Activated T-cell treated with anti-CD3 and anti-CD28 coated beads, Interleukin-2, amount 50 U/mL, for 4 hours (primary cell): ENCODE results near the gene RNF25. TPM values are rescaled to one million over a fixed set of nuclear protein-coding genes. Genes with fewer than 3 reads are reported as not detected.
"Not testable (repeated sequence)": the region's sequence is repeated elsewhere in the genome, so short reads cannot be mapped to it uniquely, and the experiment has no call there.

Source experiments
- ATAC-seq, 2 donors: fragments of 200-7000 bp; cut with Tn5 transposase; one replicate each; pipeline ENCODE4 v1.10.0; 2021
- DNase-seq: peaks from one replicate; pipeline ENCODE4 v3.0.0-alpha.2; 2020
- H3K27me3 Mint-ChIP-seq: one replicate; pipeline ENCODE4 v1.8.0; 2021; ENCODE audit warnings: low read depth, mixed read lengths
- H3K36me3 Mint-ChIP-seq: one replicate; pipeline ENCODE4 v1.8.0; 2022; ENCODE audit warnings: mixed read lengths; ENCODE audit not compliant: insufficient read depth
- H3K4me1 Mint-ChIP-seq: one replicate; pipeline ENCODE4 v1.8.0; 2021; ENCODE audit warnings: low read depth, mixed read lengths
- H3K4me3 Mint-ChIP-seq: one replicate; pipeline ENCODE4 v1.8.0; 2021; ENCODE audit warnings: mild to moderate bottlenecking, moderate library complexity, mixed read lengths
- H3K9me3 Mint-ChIP-seq: one replicate; pipeline ENCODE4 v1.8.0; 2021; ENCODE audit warnings: mixed read lengths
- total RNA-seq, 3 donors: library from RNA; stranded (reverse); gene quantifications; one replicate each; pipeline ENCODE4 v1.2.1, GENCODE V29; 2021

The RNF25 gene
- total RNA-seq, 3 donors from 2014 or later, result 25.6 to 34.6 (median 32.7) TPM

- no peak for ATAC-seq
- no peak overlapping the region for H3K4me3 Mint-ChIP-seq
- H3K36me3 Mint-ChIP-seq, result peaks cover 11% of the 10 kb centered on the region
- DNase-seq, result no peak
- peaks cover 10% of the 10 kb centered on the region for H3K27me3 Mint-ChIP-seq
- H3K9me3 Mint-ChIP-seq, result no peaks in the 10 kb centered on the region
- H3K4me1 Mint-ChIP-seq, result no peaks in the 10 kb centered on the region
Observed at GRCh38 chr2:218703341-218703740, 31.5 kb upstream of the RNF25 start.

- no peaks in the 10 kb centered on the region for H3K9me3 Mint-ChIP-seq
- no peaks in the 10 kb centered on the region for H3K4me1 Mint-ChIP-seq
- no peak for DNase-seq
- no peak overlapping the region for H3K4me3 Mint-ChIP-seq
- ATAC-seq, result no peak
- H3K27me3 Mint-ChIP-seq, result peaks cover 6% of the 10 kb centered on the region
- H3K36me3 Mint-ChIP-seq, result peaks cover 11% of the 10 kb centered on the region
Observed at GRCh38 chr2:218701806-218702205, 30.0 kb upstream of the RNF25 start.

GRCh38 chr2:218698885-218699284 lies 27.1 kb upstream of the RNF25 start:
- Mint-ChIP-seq H3K4me3 (no peak overlapping the region), H3K9me3 (no peaks in the 10 kb centered on the region), H3K36me3 (peaks cover 16% of the 10 kb centered on the region), H3K27me3 (no peaks in the 10 kb centered on the region), H3K4me1 (no peaks in the 10 kb centered on the region)
- DNase-seq (no peak), ATAC-seq (no peak)

DNA sequence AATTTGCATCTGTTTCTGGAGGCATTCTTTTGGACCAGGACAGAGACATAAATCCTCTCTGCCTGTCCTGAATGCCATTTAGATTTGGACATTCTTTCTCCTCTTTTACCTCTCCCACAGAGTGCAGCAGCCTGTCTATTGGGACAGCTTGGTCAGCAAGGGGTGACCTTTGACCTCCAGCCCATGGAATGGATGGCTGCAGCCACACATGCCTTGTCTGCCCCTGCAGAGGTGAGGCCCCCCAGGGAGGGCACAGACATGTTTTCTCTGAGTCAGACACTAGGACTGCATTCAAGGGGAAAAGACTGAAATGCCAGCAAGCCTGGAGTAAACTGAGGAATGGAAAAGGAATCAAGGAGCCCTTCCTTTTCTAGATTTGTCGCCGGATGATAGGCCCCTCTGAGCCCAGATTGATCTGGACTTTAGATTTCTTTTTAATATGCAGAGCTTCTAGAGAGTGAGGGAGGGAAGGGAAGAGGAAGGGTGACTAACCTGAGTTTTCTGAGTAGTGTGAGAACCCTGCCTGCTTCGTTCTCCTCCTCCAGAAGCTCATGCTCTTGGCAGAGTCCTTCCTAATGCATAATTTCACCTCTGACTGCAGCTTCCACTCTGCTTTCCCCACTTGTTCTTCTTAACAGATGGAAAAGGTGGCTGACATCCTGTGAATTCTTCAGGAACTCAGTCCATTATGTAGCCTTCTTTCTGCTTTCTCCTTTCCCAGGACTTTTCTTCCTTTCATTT lies 22.8 kb upstream of the RNF25 start:
- Mint-ChIP-seq H3K36me3 (peaks cover 27% of the 10 kb centered on the region), H3K4me1 (no peaks in the 10 kb centered on the region), H3K9me3 (no peaks in the 10 kb centered on the region), H3K4me3 (no peak overlapping the region), H3K27me3 (no peaks in the 10 kb centered on the region)
- no peak for DNase-seq
- ATAC-seq, result no peak

GRCh38 chr2:218691234-218691633 lies 19.4 kb upstream of the RNF25 start:
- ATAC-seq, result no peak
- H3K9me3 Mint-ChIP-seq, result no peaks in the 10 kb centered on the region
- H3K4me3 Mint-ChIP-seq, result no peak overlapping the region
- no peak for DNase-seq
- no peaks in the 10 kb centered on the region for H3K4me1 Mint-ChIP-seq
- peaks cover 27% of the 10 kb centered on the region for H3K36me3 Mint-ChIP-seq
- H3K27me3 Mint-ChIP-seq, result no peaks in the 10 kb centered on the region

DNA sequence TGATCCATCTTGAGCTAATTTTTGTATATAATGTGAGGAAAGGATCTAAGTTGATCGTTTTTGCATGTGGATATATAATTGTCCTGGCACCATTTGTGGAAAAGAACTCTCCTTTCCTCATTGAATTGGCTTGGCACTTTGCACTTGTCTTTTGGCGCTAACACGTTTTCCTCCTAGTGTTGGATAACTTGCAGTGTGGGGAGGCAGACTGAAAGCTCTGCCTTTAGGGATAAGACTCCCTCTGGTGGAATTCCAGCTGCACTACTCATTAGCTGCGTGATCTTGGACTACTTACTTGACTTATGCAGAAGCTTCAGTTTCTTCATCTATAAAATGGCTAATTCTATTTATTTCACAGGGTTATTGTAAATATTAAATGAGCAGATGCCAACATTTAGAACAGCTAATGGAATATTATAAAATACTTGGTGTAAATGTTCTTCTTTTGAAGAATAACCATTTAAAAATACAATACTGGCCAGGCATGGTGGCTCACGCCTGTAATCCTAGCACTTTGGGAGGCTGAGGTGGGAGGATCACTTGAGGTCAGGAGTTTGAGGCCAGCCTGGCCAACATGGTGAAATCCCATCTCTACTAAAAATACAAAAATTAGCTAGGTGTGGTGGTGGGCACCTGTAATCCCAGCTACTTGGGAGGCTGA lies 15.7 kb upstream of the RNF25 start:
- H3K4me3 Mint-ChIP-seq, H3K27me3 Mint-ChIP-seq, H3K9me3 Mint-ChIP-seq, H3K4me1 Mint-ChIP-seq, DNase-seq: not testable (repeated sequence)
- peaks cover 24% of the 10 kb centered on the region for H3K36me3 Mint-ChIP-seq
- ATAC-seq, result peak; percentile 78 to 80

- peaks cover 9% of the 10 kb centered on the region for H3K36me3 Mint-ChIP-seq
- no peak overlapping the region for H3K4me3 Mint-ChIP-seq
- no peaks in the 10 kb centered on the region for H3K9me3 Mint-ChIP-seq
- ATAC-seq, result no peak
- H3K4me1 Mint-ChIP-seq, result no peaks in the 10 kb centered on the region
- no peak for DNase-seq
- no peaks in the 10 kb centered on the region for H3K27me3 Mint-ChIP-seq
Observed at GRCh38 chr2:218680061-218680460, 8.3 kb upstream of the RNF25 start.

DNA sequence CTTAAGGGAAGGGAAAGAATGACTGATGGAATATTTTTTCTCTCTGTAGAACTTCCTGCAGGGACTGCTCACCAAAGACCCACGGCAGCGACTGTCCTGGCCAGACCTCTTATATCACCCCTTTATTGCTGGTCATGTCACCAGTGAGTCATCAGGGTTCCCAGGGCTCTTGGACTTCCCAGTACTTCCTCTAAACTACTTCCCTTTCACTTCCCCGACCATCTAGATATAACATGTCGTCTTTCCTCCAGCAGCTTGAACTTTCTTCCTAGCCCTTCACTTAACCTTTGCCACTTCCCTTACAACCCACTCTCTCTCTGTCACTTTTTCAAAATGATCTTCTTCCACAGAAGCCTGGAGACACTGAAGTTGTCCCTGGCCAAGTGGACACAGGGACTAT lies 7.3 kb upstream of the RNF25 start:
- H3K36me3 Mint-ChIP-seq, result peaks cover 12% of the 10 kb centered on the region
- H3K4me1 Mint-ChIP-seq, result no peaks in the 10 kb centered on the region
- H3K4me3 Mint-ChIP-seq, result no peak overlapping the region

DNA sequence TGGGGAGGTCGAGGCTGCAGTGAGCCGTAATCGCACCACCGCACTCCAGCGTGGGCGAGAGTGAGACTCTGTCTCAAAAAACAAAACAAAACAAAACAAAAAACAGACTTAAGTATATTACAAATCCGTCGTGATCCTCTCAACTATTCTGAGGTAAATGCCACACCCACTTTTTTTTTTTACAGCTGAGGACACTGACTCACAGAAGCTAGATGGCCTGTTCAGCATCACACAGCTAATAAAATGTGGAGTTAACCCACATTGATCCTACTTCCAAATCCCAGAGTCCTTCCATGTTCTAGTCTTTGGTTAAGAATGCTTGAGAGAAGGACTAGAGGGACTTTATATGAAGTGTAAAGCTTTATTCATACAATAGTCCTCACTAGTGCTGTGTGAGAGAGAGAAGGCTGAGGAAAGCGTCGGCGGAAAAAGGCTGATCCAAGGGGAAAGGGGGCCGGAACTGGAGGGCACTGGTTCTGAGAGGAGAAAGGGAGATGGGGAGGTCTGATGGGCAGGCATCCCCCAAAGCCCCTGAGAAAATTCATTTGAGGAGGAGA lies 627 bp downstream of the RNF25 start:
- H3K4me1 Mint-ChIP-seq, result peaks cover 21% of the 10 kb centered on the region
- H3K27me3 Mint-ChIP-seq, result no peaks in the 10 kb centered on the region
- peak overlapping the region; percentile 96 for H3K4me3 Mint-ChIP-seq
- H3K36me3 Mint-ChIP-seq, result peaks cover 12% of the 10 kb centered on the region
- DNase-seq (no peak), ATAC-seq (no peak)
- H3K9me3 Mint-ChIP-seq, result no peaks in the 10 kb centered on the region

More for the DNA sequence above, 7.3 kb upstream of the RNF25 start:
- H3K27me3 Mint-ChIP-seq, result no peaks in the 10 kb centered on the region
- DNase-seq (no peak), ATAC-seq (no peak)
- no peaks in the 10 kb centered on the region for H3K9me3 Mint-ChIP-seq

DNA sequence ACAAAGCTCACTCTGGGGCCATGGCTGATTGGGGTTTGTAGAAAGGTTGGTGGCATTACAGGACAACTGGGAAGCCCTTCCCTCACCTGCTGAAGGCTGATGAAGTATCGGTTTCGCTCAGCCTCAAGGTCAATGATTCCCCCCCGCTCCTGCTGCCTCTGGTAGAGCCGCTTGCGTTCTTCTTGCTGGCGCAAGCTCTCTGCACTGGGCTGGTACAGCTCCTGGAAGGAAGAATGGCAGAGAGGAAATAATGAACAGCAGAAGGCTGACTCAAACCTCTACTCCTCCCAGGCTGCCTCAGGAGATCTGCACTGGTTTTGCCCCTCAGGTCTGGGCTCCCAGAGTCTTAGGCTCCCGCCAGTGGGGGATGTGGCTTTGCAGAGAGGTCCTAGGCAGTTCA lies 7.1 kb downstream of the RNF25 start:
- H3K4me1 Mint-ChIP-seq, result peaks cover 7% of the 10 kb centered on the region
- DNase-seq (no peak), ATAC-seq (no peak)
- H3K4me3 Mint-ChIP-seq, result no peak overlapping the region
- H3K36me3 Mint-ChIP-seq, result peaks cover 45% of the 10 kb centered on the region
- no peaks in the 10 kb centered on the region for H3K9me3 Mint-ChIP-seq
- H3K27me3 Mint-ChIP-seq, result no peaks in the 10 kb centered on the region

DNA sequence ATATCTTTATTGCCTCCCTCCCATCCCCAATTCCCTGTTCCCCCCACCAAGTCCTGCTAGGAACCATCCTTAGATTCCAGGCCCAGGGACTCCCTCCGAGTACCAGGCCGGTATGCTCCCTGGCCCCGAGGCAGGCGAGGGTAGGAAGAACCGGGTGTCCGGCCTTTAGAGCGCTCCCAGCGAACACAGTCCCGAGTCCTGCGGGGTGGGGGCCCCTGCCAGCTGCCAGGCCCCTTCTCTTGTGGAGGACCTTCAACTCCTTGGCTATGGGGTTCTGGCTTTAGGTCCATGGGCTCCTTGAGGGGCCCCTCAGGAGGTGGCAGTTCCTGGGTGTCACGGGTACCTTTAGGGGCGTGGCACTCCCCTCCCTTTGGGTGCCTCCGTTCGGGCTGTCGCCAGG lies 7.9 kb downstream of the RNF25 start:
- H3K4me3 Mint-ChIP-seq, result no peak overlapping the region
- H3K9me3 Mint-ChIP-seq, result no peaks in the 10 kb centered on the region
- H3K36me3 Mint-ChIP-seq, result peaks cover 45% of the 10 kb centered on the region
- peaks cover 10% of the 10 kb centered on the region for H3K4me1 Mint-ChIP-seq
- H3K27me3 Mint-ChIP-seq, result no peaks in the 10 kb centered on the region
- ATAC-seq, result no peak
- DNase-seq, result no peak

- Mint-ChIP-seq H3K36me3 (peaks cover 45% of the 10 kb centered on the region), H3K4me1 (peaks cover 20% of the 10 kb centered on the region), H3K27me3 (no peaks in the 10 kb centered on the region), H3K4me3 (no peak overlapping the region), H3K9me3 (no peaks in the 10 kb centered on the region)
- DNase-seq (no peak), ATAC-seq (no peak)
Observed at GRCh38 chr2:218662827-218663226, 9.0 kb downstream of the RNF25 start.

DNA sequence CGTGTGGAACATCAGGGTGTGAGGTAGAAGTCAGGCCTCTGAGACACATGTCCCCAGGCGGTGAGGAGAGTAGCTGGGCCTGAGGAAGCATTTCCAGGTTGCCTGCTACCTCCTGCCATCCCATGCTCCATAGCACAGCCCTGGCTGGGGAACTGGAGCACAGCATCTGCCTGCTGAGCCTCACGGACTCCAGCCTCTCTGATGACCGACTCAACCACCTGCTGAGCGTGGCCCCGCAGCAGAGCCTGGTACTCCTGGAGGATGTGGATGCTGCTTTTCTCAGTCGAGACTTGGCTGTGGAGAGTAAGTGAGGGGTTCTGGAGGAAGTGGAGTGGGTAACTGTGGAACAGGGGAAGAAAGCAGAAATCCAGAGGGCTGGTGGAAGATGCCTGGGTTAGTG lies 9.4 kb downstream of the RNF25 start:
- no peak for DNase-seq
- Mint-ChIP-seq H3K9me3 (no peaks in the 10 kb centered on the region), H3K36me3 (peaks cover 45% of the 10 kb centered on the region), H3K4me1 (peaks cover 23% of the 10 kb centered on the region), H3K27me3 (no peaks in the 10 kb centered on the region), H3K4me3 (no peak overlapping the region)
- ATAC-seq, result no peak

DNA sequence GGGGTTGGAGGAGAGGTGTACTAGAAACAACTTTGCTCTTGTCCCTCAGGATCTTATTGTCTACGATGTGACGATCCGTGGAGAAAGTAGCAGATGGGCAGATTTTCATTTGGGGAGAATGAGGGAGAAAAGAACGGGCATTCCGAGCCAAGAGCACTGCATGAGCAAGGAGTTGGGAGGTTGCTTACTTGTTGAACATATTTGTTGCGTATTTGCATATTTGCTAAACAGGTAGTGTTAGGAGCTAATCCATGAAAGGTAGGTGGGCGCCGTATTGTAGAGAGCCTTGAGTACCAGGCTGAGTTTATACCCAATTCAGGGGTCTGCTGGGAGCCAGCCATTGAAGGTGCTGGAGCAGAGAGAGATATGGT lies 11.8 kb downstream of the RNF25 start:
- DNase-seq (no peak), ATAC-seq (no peak)
- Mint-ChIP-seq H3K27me3 (no peaks in the 10 kb centered on the region), H3K9me3 (no peaks in the 10 kb centered on the region), H3K36me3 (peaks cover 31% of the 10 kb centered on the region), H3K4me3 (peak overlapping the region; percentile 90), H3K4me1 (peaks cover 30% of the 10 kb centered on the region)
